ENCODE results near the gene MIER1.

Gene MIER1

GRCh38 chr1:66996018-66996682, 71.4 kb downstream of the MIER1 start:
- DNase-seq (ENCODE audit: low read depth in 2 of 2) = peak in 1 of 2 donors; percentile 24

- DNase-seq (ENCODE audit: low read depth in 2 of 2) = no peak
Observed at GRCh38 chr1:66998972-66999371, 74.2 kb downstream of the MIER1 start.

GRCh38 chr1:66999640-67000400, 75.0 kb downstream of the MIER1 start:
- no peak for DNase-seq (ENCODE audit: low read depth in 2 of 2)

GRCh38 chr1:67001682-67002425, 77.1 kb downstream of the MIER1 start:
- no peak for DNase-seq (ENCODE audit: low read depth in 2 of 2)

- no peak for DNase-seq (ENCODE audit: low read depth in 2 of 2)
Observed at GRCh38 chr1:67004176-67004575, 79.4 kb downstream of the MIER1 start.

- no peak for DNase-seq (ENCODE audit: low read depth in 2 of 2)
Observed at GRCh38 chr1:67005068-67005467, 80.3 kb downstream of the MIER1 start.

GRCh38 chr1:67009792-67010191, 85.0 kb downstream of the MIER1 start:
- no peak for DNase-seq (ENCODE audit: low read depth in 2 of 2)

- no peak for DNase-seq (ENCODE audit: low read depth in 2 of 2)
Observed at GRCh38 chr1:67013573-67013972, 88.8 kb downstream of the MIER1 start.

- no peak for DNase-seq (ENCODE audit: low read depth in 2 of 2)
Observed at GRCh38 chr1:67018574-67018973, 93.8 kb downstream of the MIER1 start.

- no peak for DNase-seq (ENCODE audit: low read depth in 2 of 2)
Observed at GRCh38 chr1:67019121-67019520, 94.3 kb downstream of the MIER1 start.

- DNase-seq (ENCODE audit: low read depth in 2 of 2) = no peak
Observed at GRCh38 chr1:67019600-67020136, 94.9 kb downstream of the MIER1 start.

GRCh38 chr1:67020304-67020703, 95.5 kb downstream of the MIER1 start:
- DNase-seq (ENCODE audit: low read depth in 2 of 2) = no peak

GRCh38 chr1:67020765-67021164, 96.0 kb downstream of the MIER1 start:
- no peak for DNase-seq (ENCODE audit: low read depth in 2 of 2)

- no peak for DNase-seq (ENCODE audit: low read depth in 2 of 2)
Observed at GRCh38 chr1:67029472-67029871, 104.7 kb downstream of the MIER1 start.

- DNase-seq (ENCODE audit: low read depth in 2 of 2) = no peak
Observed at GRCh38 chr1:67031121-67031858, 106.5 kb downstream of the MIER1 start.

GRCh38 chr1:67031859-67032247, 107.1 kb downstream of the MIER1 start:
- DNase-seq (ENCODE audit: low read depth in 2 of 2) = no peak
